ENCODE measurements around the gene RIMKLB.

- no peak for TF ChIP-seq POLR2A (IDR thresholded peaks at IDR 0.05)
- TF ChIP-seq CTCF (IDR thresholded peaks at IDR 0.05), result no peak
Observed at GRCh38 chr12:8779281-8779680, 81.5 kb downstream of the RIMKLB start.
